Measurements from ENCODE around the gene VPS33A. TPM values are rescaled to one million over a fixed set of nuclear protein-coding genes. Genes with fewer than 3 reads are reported as not detected.

VPS33A gene
- total RNA-seq, 1 experiment from 2014 or later, result 37.6 TPM

DNA sequence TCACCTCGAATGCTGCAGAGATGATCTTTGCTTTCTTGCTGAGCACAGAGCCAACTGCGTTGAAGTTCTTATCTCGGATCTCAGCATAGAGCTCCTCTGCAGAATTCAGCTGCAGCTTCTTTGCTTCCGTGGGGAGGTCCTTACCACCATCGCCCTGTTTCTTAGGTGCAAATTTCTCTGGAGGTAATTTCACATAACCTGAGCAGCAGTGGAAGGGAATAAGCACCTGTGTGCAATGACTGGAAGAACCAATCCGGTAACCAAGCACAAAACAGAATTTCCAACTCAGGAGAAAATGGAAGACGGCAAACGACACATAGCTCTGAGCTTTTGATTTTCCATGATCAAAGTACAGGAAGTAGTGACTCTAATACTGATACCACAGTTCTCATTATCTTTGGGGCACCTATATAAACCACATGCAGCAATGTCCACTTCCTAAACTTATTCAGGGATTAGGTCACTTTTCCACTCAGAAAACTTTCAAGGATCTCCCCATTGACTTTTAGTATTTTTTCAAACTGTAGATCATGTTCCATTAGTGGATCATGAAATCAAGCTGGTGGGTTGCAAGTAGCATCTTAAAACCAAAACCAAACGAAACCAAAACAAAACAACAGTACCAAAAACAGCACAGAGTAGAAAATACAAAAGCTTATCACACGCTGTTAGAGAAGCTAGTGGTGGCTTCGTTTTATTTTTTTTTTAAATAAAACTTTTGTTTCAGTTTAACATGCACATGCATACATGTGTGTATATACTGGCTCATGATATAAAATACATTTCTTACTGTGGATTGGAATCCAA lies 21.5 kb downstream of the VPS33A start:
- Mint-ChIP-seq H3K9me3 (no peaks in the 10 kb centered on the region), H3K4me3 (no peak overlapping the region), H3K27ac (no peak overlapping the region), H3K36me3 (peaks cover 19% of the 10 kb centered on the region), H3K27me3 (ENCODE audit: low read depth) (no peaks in the 10 kb centered on the region), H3K4me1 (no peaks in the 10 kb centered on the region)
- no peak for ATAC-seq
- CTCF ChIA-PET, result interaction anchor here (0.5 kb wide), 1 partner anchor 22 kb away, joined by 3 read pairs; no protein-coding TSS in a partner anchor
- no peak for DNase-seq (ENCODE audit: low spot score)
- POLR2A ChIA-PET, result no interaction called here
- TF ChIP-seq ZNF396 (CRISPR knock-in tag; IDR thresholded peaks at IDR 0.05; ENCODE audit: borderline replicate concordance) (no peak), FOXK1 (CRISPR knock-in tag; IDR thresholded peaks at IDR 0.05) (no peak), SMAD3 (CRISPR knock-in tag; IDR thresholded peaks at IDR 0.05; ENCODE audit: borderline replicate concordance) (no peak), ATF1 (CRISPR knock-in tag; IDR thresholded peaks at IDR 0.05) (no peak), NFATC4 (CRISPR knock-in tag; IDR thresholded peaks at IDR 0.05) (no peak), NFE2L1 (CRISPR knock-in tag; IDR thresholded peaks at IDR 0.05) (no peak), EMX1 (CRISPR knock-in tag; IDR thresholded peaks at IDR 0.05) (no peak), ZNF121 (CRISPR knock-in tag; IDR thresholded peaks at IDR 0.05) (no peak), SOX15 (CRISPR knock-in tag; IDR thresholded peaks at IDR 0.05) (no peak), GTF2I (CRISPR knock-in tag; conservative IDR thresholded peaks at IDR 0.05) (no peak), RELA (CRISPR knock-in tag; IDR thresholded peaks at IDR 0.05; ENCODE audit: borderline replicate concordance) (no peak), TCF7 (CRISPR knock-in tag; IDR thresholded peaks at IDR 0.05; ENCODE audit: low read depth) (no peak)
- TF ChIP-seq, protein P1, sequence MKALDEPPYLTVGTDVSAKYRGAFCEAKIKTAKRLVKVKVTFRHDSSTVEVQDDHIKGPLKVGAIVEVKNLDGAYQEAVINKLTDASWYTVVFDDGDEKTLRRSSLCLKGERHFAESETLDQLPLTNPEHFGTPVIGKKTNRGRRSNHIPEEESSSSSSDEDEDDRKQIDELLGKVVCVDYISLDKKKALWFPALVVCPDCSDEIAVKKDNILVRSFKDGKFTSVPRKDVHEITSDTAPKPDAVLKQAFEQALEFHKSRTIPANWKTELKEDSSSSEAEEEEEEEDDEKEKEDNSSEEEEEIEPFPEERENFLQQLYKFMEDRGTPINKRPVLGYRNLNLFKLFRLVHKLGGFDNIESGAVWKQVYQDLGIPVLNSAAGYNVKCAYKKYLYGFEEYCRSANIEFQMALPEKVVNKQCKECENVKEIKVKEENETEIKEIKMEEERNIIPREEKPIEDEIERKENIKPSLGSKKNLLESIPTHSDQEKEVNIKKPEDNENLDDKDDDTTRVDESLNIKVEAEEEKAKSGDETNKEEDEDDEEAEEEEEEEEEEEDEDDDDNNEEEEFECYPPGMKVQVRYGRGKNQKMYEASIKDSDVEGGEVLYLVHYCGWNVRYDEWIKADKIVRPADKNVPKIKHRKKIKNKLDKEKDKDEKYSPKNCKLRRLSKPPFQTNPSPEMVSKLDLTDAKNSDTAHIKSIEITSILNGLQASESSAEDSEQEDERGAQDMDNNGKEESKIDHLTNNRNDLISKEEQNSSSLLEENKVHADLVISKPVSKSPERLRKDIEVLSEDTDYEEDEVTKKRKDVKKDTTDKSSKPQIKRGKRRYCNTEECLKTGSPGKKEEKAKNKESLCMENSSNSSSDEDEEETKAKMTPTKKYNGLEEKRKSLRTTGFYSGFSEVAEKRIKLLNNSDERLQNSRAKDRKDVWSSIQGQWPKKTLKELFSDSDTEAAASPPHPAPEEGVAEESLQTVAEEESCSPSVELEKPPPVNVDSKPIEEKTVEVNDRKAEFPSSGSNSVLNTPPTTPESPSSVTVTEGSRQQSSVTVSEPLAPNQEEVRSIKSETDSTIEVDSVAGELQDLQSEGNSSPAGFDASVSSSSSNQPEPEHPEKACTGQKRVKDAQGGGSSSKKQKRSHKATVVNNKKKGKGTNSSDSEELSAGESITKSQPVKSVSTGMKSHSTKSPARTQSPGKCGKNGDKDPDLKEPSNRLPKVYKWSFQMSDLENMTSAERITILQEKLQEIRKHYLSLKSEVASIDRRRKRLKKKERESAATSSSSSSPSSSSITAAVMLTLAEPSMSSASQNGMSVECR (CRISPR knock-in tag; IDR thresholded peaks at IDR 0.05; ENCODE audit: borderline replicate concordance), result no peak
- TF ChIP-seq, protein P2, sequence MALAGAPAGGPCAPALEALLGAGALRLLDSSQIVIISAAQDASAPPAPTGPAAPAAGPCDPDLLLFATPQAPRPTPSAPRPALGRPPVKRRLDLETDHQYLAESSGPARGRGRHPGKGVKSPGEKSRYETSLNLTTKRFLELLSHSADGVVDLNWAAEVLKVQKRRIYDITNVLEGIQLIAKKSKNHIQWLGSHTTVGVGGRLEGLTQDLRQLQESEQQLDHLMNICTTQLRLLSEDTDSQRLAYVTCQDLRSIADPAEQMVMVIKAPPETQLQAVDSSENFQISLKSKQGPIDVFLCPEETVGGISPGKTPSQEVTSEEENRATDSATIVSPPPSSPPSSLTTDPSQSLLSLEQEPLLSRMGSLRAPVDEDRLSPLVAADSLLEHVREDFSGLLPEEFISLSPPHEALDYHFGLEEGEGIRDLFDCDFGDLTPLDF (CRISPR knock-in tag; IDR thresholded peaks at IDR 0.05), result no peak
- TF ChIP-seq, protein P3, sequence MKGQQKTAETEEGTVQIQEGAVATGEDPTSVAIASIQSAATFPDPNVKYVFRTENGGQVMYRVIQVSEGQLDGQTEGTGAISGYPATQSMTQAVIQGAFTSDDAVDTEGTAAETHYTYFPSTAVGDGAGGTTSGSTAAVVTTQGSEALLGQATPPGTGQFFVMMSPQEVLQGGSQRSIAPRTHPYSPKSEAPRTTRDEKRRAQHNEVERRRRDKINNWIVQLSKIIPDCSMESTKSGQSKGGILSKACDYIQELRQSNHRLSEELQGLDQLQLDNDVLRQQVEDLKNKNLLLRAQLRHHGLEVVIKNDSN (CRISPR knock-in tag; IDR thresholded peaks at IDR 0.05), result no peak
- TF ChIP-seq, protein P4, sequence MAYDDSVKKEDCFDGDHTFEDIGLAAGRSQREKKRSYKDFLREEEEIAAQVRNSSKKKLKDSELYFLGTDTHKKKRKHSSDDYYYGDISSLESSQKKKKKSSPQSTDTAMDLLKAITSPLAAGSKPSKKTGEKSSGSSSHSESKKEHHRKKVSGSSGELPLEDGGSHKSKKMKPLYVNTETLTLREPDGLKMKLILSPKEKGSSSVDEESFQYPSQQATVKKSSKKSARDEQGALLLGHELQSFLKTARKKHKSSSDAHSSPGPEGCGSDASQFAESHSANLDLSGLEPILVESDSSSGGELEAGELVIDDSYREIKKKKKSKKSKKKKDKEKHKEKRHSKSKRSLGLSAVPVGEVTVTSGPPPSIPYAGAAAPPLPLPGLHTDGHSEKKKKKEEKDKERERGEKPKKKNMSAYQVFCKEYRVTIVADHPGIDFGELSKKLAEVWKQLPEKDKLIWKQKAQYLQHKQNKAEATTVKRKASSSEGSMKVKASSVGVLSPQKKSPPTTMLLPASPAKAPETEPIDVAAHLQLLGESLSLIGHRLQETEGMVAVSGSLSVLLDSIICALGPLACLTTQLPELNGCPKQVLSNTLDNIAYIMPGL (CRISPR knock-in tag; IDR thresholded peaks at IDR 0.05), result no peak
- TF ChIP-seq, protein P5, sequence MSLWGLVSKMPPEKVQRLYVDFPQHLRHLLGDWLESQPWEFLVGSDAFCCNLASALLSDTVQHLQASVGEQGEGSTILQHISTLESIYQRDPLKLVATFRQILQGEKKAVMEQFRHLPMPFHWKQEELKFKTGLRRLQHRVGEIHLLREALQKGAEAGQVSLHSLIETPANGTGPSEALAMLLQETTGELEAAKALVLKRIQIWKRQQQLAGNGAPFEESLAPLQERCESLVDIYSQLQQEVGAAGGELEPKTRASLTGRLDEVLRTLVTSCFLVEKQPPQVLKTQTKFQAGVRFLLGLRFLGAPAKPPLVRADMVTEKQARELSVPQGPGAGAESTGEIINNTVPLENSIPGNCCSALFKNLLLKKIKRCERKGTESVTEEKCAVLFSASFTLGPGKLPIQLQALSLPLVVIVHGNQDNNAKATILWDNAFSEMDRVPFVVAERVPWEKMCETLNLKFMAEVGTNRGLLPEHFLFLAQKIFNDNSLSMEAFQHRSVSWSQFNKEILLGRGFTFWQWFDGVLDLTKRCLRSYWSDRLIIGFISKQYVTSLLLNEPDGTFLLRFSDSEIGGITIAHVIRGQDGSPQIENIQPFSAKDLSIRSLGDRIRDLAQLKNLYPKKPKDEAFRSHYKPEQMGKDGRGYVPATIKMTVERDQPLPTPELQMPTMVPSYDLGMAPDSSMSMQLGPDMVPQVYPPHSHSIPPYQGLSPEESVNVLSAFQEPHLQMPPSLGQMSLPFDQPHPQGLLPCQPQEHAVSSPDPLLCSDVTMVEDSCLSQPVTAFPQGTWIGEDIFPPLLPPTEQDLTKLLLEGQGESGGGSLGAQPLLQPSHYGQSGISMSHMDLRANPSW (CRISPR knock-in tag; conservative IDR thresholded peaks at IDR 0.05; ENCODE audit: low read depth), result no peak
- TF ChIP-seq, protein P6, sequence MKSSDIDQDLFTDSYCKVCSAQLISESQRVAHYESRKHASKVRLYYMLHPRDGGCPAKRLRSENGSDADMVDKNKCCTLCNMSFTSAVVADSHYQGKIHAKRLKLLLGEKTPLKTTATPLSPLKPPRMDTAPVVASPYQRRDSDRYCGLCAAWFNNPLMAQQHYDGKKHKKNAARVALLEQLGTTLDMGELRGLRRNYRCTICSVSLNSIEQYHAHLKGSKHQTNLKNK (CRISPR knock-in tag; IDR thresholded peaks at IDR 0.05), result no peak
- TF ChIP-seq, protein P7, sequence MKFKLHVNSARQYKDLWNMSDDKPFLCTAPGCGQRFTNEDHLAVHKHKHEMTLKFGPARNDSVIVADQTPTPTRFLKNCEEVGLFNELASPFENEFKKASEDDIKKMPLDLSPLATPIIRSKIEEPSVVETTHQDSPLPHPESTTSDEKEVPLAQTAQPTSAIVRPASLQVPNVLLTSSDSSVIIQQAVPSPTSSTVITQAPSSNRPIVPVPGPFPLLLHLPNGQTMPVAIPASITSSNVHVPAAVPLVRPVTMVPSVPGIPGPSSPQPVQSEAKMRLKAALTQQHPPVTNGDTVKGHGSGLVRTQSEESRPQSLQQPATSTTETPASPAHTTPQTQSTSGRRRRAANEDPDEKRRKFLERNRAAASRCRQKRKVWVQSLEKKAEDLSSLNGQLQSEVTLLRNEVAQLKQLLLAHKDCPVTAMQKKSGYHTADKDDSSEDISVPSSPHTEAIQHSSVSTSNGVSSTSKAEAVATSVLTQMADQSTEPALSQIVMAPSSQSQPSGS (CRISPR knock-in tag; IDR thresholded peaks at IDR 0.05; ENCODE audit: borderline replicate concordance, low read depth), result no peak
